Vagina (tissue), 2 donors: Measurements from ENCODE around the gene AARS2.

Experiments
- POLR2A ChIP-seq, 2 donors: fragments of 450-650 bp; IDR thresholded peaks; one replicate each; pipeline ENCODE4 v1.6.1; 2017; ENCODE audit warnings: antibody characterized with exemption in 2 of 2, mild to moderate bottlenecking in 2 of 2, moderate library complexity in 2 of 2
- TF ChIP-seq, protein P1 (sequence below), 3 experiments: fragments of 450-650 bp in 2 of 3; fragments of 200-600 bp in 1 of 3; sonication (generic) in 1 of 3; IDR thresholded peaks; one replicate each; pipeline ENCODE4 v1.5.1; 2017 to 2019; ENCODE audit warnings: antibody characterized with exemption in 3 of 3, mild to moderate bottlenecking in 2 of 3, moderate library complexity in 2 of 3

DNA sequence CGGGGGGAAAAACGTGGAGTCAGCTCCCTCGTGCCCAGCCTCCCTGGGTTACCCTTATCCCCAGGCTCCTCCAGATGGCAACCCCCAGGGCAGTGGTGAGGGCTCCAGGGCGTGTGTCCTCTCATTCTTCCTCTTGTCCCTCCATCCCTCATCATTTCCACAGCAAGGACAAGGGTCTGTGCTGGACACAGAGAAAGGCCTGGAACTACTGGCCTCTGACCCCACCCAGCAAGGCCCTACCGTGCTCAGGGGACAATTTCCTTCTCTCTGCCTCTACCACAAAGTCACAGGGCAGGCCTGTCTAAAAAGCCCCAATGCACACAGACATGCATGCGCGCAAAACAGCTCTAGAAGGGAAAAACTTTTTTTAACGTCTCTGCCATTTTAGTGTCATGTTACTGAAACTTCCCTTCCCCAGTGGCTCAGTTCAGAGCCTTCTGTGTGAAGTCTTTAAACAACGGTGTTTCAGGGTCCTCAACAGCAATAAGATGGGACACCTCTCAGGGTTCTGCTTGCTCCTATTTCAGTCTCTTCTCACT, 54.8 kb downstream of the AARS2 start:
- no peak for TF ChIP-seq POLR2A (IDR thresholded peaks at IDR 0.05)
- TF ChIP-seq, protein P1, sequence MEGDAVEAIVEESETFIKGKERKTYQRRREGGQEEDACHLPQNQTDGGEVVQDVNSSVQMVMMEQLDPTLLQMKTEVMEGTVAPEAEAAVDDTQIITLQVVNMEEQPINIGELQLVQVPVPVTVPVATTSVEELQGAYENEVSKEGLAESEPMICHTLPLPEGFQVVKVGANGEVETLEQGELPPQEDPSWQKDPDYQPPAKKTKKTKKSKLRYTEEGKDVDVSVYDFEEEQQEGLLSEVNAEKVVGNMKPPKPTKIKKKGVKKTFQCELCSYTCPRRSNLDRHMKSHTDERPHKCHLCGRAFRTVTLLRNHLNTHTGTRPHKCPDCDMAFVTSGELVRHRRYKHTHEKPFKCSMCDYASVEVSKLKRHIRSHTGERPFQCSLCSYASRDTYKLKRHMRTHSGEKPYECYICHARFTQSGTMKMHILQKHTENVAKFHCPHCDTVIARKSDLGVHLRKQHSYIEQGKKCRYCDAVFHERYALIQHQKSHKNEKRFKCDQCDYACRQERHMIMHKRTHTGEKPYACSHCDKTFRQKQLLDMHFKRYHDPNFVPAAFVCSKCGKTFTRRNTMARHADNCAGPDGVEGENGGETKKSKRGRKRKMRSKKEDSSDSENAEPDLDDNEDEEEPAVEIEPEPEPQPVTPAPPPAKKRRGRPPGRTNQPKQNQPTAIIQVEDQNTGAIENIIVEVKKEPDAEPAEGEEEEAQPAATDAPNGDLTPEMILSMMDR (IDR thresholded peaks at IDR 0.05): no peak
